K562 (cell line): ENCODE data around the gene EML2. TPM values are rescaled to one million over a fixed set of nuclear protein-coding genes. Genes with fewer than 3 reads are reported as not detected.

ENCODE experiments used
- CBX2 ChIP-seq: fragments of 200-600 bp; sonication (generic); IDR thresholded peaks from one replicate; pipeline ENCODE4 v1.6.1; 2012; ENCODE audit warnings: mild to moderate bottlenecking, low read length, inconsistent platforms; ENCODE audit not compliant: insufficient read depth, poor library complexity, severe bottlenecking
- FOXP1 ChIP-seq: sonication (generic); formaldehyde crosslinking; IDR thresholded peaks from 2 replicates; pipeline ENCODE4 v1.8.0; 2022; ENCODE audit warnings: mild to moderate bottlenecking, missing genetic modification reagents
- LCOR ChIP-seq: sonication (generic); formaldehyde crosslinking; IDR thresholded peaks from 2 replicates; pipeline ENCODE4 v1.8.0; 2022; ENCODE audit warnings: mild to moderate bottlenecking, missing genetic modification reagents
- RBM22 ChIP-seq: fragments of 200-400 bp; formaldehyde crosslinking; IDR thresholded peaks from 2 replicates; pipeline ENCODE4 v1.6.1; 2018; ENCODE audit warnings: low read length, low read depth; ENCODE audit not compliant: poor library complexity, severe bottlenecking
- TEAD1 ChIP-seq, 2 experiments: fragments of 450-650 bp in 1 of 2; sonication (generic) in 1 of 2; formaldehyde crosslinking; IDR thresholded peaks; 2 replicates each; pipeline versions ENCODE4 v1.4.0 to v1.8.0; 2020 to 2022; ENCODE audit warnings: mild to moderate bottlenecking in 2 of 2, missing genetic modification reagents in 1 of 2
- ZFX ChIP-seq: sonication (generic); formaldehyde crosslinking; IDR thresholded peaks from 2 replicates; pipeline ENCODE4 v1.8.0; 2022; ENCODE audit warnings: mild to moderate bottlenecking, missing genetic modification reagents, moderate library complexity
- polyA plus RNA-seq, 8 experiments: library from polyadenylated mRNA; depleted of rRNA in 4 of 8; stranded (reverse) in 5 of 8; unstranded in 3 of 8; fragments of >200 nt; fragmentation: Nextera tagmentation in 2 of 8; fragmentation: Illumina TruSeq in 1 of 8; extraction: Ambion mirVana in 2 of 8; extraction: Trizol in 1 of 8; gene quantifications; 2 replicates each; pipeline versions ENCODE4 v1.2.1 to v1.2.3, GENCODE V29; 2011 to 2014; ENCODE audit warnings: inconsistent platforms in 1 of 8, missing spikeins in 1 of 8
- total RNA-seq, 7 experiments: library from RNA; depleted of rRNA in 6 of 7; stranded (reverse); fragments of >200 nt in 6 of 7; fragmentation: Illumina TruSeq in 2 of 7; extraction: Trizol in 2 of 7; gene quantifications; 2 replicates each; pipeline versions ENCODE4 v1.2.1 to v1.2.3, GENCODE V29; 2011 to 2021; ENCODE audit warnings: low replicate concordance in 1 of 7
- TF ChIP-seq, protein P1 (sequence below): fragments of 450-650 bp; IDR thresholded peaks from 2 replicates; pipeline ENCODE4 v1.6.1; 2017; ENCODE audit warnings: antibody characterized with exemption, mild to moderate bottlenecking

EML2 gene
- total and polyA plus RNA-seq, 9 of the 15 experiments (the other 6 are each of a cell fraction or from before 2014, with no cell fraction given) = 2.6 to 69.6 (median 24.8) TPM

DNA sequence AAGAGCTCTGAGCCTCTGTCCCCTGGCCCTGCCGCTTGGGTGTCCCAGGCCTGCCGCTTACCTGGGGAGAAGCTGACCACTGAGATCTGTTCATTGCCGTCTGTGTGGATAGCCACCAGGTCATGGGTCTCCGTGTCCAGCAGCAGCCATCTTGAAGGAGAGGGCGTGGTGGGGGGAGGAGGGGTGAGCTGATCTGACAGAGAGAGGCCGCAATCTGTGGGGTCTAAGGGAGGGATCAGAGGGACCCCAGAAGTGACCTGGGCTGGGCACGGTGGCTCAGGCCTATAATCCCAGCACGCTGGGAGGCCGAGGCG, 22.5 kb downstream of the EML2 start (continued):
- TF ChIP-seq TEAD1 (CRISPR knock-in tag; IDR thresholded peaks at IDR 0.05) (0 out of 4 replicates have a peak, but pooled peaks of 1 of the 2 experiments have one; percentile 11), CBX2 (no peak), LCOR (no peak), FOXP1 (peak; percentile 9; the same call in 1 of the 2 replicates), ZFX (CRISPR knock-in tag) (peak; percentile 51; the same call in 1 of the 2 replicates), RBM22 (peak; percentile 15)
- TF ChIP-seq, protein P1, sequence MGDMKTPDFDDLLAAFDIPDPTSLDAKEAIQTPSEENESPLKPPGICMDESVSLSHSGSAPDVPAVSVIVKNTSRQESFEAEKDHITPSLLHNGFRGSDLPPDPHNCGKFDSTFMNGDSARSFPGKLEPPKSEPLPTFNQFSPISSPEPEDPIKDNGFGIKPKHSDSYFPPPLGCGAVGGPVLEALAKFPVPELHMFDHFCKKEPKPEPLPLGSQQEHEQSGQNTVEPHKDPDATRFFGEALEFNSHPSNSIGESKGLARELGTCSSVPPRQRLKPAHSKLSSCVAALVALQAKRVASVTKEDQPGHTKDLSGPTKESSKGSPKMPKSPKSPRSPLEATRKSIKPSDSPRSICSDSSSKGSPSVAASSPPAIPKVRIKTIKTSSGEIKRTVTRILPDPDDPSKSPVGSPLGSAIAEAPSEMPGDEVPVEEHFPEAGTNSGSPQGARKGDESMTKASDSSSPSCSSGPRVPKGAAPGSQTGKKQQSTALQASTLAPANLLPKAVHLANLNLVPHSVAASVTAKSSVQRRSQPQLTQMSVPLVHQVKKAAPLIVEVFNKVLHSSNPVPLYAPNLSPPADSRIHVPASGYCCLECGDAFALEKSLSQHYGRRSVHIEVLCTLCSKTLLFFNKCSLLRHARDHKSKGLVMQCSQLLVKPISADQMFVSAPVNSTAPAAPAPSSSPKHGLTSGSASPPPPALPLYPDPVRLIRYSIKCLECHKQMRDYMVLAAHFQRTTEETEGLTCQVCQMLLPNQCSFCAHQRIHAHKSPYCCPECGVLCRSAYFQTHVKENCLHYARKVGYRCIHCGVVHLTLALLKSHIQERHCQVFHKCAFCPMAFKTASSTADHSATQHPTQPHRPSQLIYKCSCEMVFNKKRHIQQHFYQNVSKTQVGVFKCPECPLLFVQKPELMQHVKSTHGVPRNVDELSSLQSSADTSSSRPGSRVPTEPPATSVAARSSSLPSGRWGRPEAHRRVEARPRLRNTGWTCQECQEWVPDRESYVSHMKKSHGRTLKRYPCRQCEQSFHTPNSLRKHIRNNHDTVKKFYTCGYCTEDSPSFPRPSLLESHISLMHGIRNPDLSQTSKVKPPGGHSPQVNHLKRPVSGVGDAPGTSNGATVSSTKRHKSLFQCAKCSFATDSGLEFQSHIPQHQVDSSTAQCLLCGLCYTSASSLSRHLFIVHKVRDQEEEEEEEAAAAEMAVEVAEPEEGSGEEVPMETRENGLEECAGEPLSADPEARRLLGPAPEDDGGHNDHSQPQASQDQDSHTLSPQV = peak; percentile 89; the same call in 1 of the 2 replicates
- TF ChIP-seq, all 486 proteins: peak for 15
